Spinal cord (tissue), 10 donors: ENCODE measurements around the gene METTL2B. TPM values are rescaled to one million over a fixed set of nuclear protein-coding genes. Genes with fewer than 3 reads are reported as not detected.
"Not testable (repeated sequence)": the region's sequence is repeated elsewhere in the genome, so short reads cannot be mapped to it uniquely, and the experiment has no call there.

ENCODE experiments used
- DNase-seq, 6 donors: peaks; one replicate each; pipeline versions ENCODE4 v3.0.0 to v3.0.0-alpha.2; 2013 to 2015; ENCODE audit warnings: low spot score in 6 of 6, low read depth in 4 of 6
- H3K27ac ChIP-seq: one replicate; pipeline ENCODE4 v1.5.1; 2013; ENCODE audit warnings: low read depth, low read length, control low read depth
- H3K27me3 ChIP-seq: one replicate; pipeline ENCODE4 v1.6.1; 2013; ENCODE audit warnings: low read length; ENCODE audit not compliant: control insufficient read depth, insufficient read depth
- H3K36me3 ChIP-seq: one replicate; pipeline ENCODE4 v1.6.1; 2013; ENCODE audit warnings: low read length; ENCODE audit not compliant: control insufficient read depth, insufficient read depth
- H3K4me1 ChIP-seq: one replicate; pipeline ENCODE4 v1.6.1; 2013; ENCODE audit warnings: low read length; ENCODE audit not compliant: control insufficient read depth, insufficient read depth
- H3K4me3 ChIP-seq: one replicate; pipeline ENCODE4 v1.5.1; 2013; ENCODE audit warnings: low read depth, low read length, control low read depth
- H3K9me3 ChIP-seq: one replicate; pipeline ENCODE4 v1.6.1; 2013; ENCODE audit warnings: low read length; ENCODE audit not compliant: control insufficient read depth, insufficient read depth
- WGBS: methylation state at CpG from one replicate; pipeline ENCODE4 v1.1.5; 2013; ENCODE audit warnings: missing lambda C conversion rate; ENCODE audit not compliant: insufficient coverage; 5-methylcytosine and 5-hydroxymethylcytosine counted together
- long read RNA-seq, 4 donors: transcript quantifications; one replicate each; lab custom pipeline, GENCODE V29; 2026
- polyA plus RNA-seq, 2 donors: library from polyadenylated mRNA; unstranded; fragments of 120-200 nt; gene quantifications; one replicate each; pipeline ENCODE4 v1.2.1, GENCODE V29; 2013; ENCODE audit not compliant: insufficient read length in 2 of 2
- total RNA-seq, 2 donors: library from RNA; depleted of rRNA in 1 of 2; stranded (reverse); fragments of 120-200 nt in 1 of 2; fragments of >200 nt in 1 of 2; gene quantifications; one replicate each; pipeline versions ENCODE4 v1.2.3 to v1.2.4, GENCODE V29; 2013 to 2014
- donor health status: healthy.

Gene METTL2B
- total RNA-seq (10 to 100 TPM; 31.6 to 36.8 TPM), polyA plus RNA-seq (10 to 100 TPM; 31.9 to 39.3 TPM)
- long read RNA-seq, donor 1, partial matches to known transcripts, result 0 of 4 reads
- long read RNA-seq, donor 1, other reads (novel, unspliced or antisense), result 0 of 4 reads
- long read RNA-seq, donor 2, partial matches to known transcripts, result 0 of 3 reads
- long read RNA-seq, donor 2, other reads (novel, unspliced or antisense), result 0 of 3 reads
- long read RNA-seq, donor 3, partial matches to known transcripts, result 0 of 1 reads
- long read RNA-seq, donor 3, other reads (novel, unspliced or antisense), result 0 of 1 reads
- long read RNA-seq, donor 4, partial matches to known transcripts, result 0 of 5 reads
- long read RNA-seq, donor 4, other reads (novel, unspliced or antisense), result 0 of 5 reads

DNA sequence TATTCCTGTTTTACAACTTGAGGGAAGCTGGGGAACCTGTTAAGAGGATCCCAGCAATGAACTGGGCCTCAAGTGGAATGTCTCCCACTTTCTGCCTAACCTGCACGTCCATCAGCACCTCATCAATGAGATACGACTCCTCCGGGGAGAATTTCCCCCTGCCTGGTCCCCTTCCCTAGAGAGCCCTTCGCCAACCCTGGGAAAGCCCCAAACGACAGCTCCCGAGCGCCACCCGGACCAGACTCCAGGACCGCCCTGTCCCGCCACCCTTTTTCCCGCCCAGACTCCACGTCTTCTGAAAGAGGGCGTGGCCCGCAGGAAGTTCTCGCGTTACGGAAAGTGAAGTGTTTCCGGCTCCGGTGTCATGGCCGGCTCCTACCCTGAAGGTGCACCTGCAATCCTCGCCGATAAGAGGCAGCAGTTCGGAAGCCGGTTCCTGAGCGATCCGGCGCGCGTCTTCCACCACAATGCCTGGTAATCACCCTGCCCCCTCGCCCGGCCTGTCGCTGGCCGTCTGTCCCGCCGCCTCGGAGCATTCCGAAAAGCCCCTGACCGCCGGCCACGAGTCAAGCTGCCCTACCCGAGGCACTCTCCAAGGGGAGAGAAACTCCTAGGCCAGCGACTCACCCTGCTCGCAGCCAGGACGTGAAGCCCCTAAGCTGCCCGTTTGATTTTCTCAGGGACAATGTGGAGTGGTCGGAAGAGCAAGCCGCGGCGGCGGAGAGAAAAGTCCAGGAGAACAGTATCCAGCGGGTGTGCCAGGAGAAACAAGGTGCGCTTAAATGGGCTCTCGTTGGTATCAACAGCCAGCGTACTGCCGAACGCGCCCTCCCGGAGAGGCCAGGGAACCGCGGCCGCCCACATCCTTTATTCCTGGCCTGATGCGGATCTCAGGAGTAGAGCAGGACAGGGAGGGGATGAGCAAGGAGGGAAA, at the start of gene METTL2B:
Gene METTL2B, plus strand, starts transcription at position 347 of the 934 bp plus-strand sequence. Its CDS starts 18 bp downstream, at position 365.
- Histone ChIP-seq H3K27ac (peak within 1 kb of the TSS; percentile 86), H3K4me3 (peak within 1 kb of the TSS; percentile 87)
- DNase-seq, result peak in 5 of 6 donors; percentile 66 to 97 (median 82)
- not testable (repeated sequence) for H3K4me1 ChIP-seq, H3K27me3 ChIP-seq, H3K36me3 ChIP-seq, H3K9me3 ChIP-seq
- under 1% methylated on average over 57 of the region's 62 CpGs for WGBS

GRCh38 chr7:128427289-128427891, 49.2 kb upstream of the METTL2B start:
- DNase-seq, result peak in 4 of 6 donors; percentile 54 to 91 (median 71)
- H3K9me3 ChIP-seq, result no peaks in the 10 kb centered on the region
- H3K27ac ChIP-seq, result no peak overlapping the region
- H3K27me3 ChIP-seq, result no peaks in the 10 kb centered on the region
- H3K4me3 ChIP-seq, result no peak overlapping the region
- H3K4me1 ChIP-seq, result peaks cover 2% of the 10 kb centered on the region
- no peaks in the 10 kb centered on the region for H3K36me3 ChIP-seq
- 60% methylated on average over 1 of the region's 7 CpGs for WGBS

- Histone ChIP-seq H3K36me3 (no peaks in the 10 kb centered on the region), H3K9me3 (no peaks in the 10 kb centered on the region), H3K27ac (no peak overlapping the region), H3K27me3 (no peaks in the 10 kb centered on the region), H3K4me3 (no peak overlapping the region), H3K4me1 (no peaks in the 10 kb centered on the region)
- 71% methylated on average over 3 of the region's 3 CpGs for WGBS
- no peak for DNase-seq
Observed at GRCh38 chr7:128430207-128430606, 46.3 kb upstream of the METTL2B start.

GRCh38 chr7:128431221-128431620, 45.3 kb upstream of the METTL2B start:
- no peaks in the 10 kb centered on the region for H3K27me3 ChIP-seq
- DNase-seq, result no peak
- H3K4me3 ChIP-seq, result no peak overlapping the region
- 49% methylated on average over 4 of the region's 6 CpGs for WGBS
- H3K36me3 ChIP-seq, result no peaks in the 10 kb centered on the region
- H3K27ac ChIP-seq, result no peak overlapping the region
- H3K9me3 ChIP-seq, result no peaks in the 10 kb centered on the region
- no peaks in the 10 kb centered on the region for H3K4me1 ChIP-seq

- no peak for DNase-seq
- Histone ChIP-seq H3K9me3 (no peaks in the 10 kb centered on the region), H3K27ac (no peak overlapping the region), H3K4me1 (no peaks in the 10 kb centered on the region), H3K27me3 (no peaks in the 10 kb centered on the region), H3K36me3 (no peaks in the 10 kb centered on the region), H3K4me3 (no peak overlapping the region)
- no CpG with 5 or more reads among the region's 2 CpGs for WGBS
Observed at GRCh38 chr7:128431754-128432153, 44.8 kb upstream of the METTL2B start.

DNA sequence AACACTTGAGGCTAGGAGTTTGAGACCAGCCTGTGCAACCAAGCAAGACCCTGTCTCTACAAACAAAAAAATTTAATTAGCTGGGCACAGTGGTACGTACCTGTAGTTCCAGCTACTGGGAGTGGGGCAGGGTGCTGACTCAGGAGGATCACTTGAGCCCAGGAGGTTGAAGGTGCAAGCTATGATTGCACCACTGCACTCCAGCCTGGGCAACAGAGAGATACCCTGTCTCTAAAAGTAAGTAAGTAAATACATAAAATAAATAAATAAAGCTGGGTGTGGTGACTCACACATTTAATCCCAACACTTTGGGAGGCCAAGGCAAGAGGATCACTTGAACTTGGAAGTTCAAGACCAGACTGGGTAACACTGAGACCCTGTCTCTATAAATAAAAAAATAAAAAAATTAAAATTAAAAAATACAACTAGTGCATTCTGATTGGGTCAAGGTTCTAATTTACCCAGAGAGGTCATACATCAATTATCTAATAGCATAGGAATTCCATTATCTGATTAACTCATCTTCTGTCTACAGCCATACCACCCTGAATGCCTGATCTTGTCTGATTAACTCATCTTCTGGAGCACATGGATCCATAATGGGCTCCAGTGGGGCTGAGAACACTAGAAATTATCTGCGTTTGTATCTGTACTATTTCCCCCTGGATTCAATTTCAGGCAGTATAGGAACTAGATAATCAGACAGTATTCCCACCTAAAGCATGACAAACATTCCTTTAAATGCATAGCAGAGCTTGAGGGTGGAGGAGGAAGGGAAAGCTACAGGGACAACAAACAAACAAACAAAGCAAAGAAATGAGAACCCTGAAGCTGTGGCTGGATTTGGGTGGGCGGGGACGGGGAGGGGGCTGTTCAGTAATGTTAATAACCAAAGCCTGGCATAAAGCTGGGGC, 41.9 kb upstream of the METTL2B start:
- Histone ChIP-seq H3K9me3 (no peaks in the 10 kb centered on the region), H3K4me1 (no peaks in the 10 kb centered on the region), H3K36me3 (no peaks in the 10 kb centered on the region), H3K27me3 (no peaks in the 10 kb centered on the region), H3K27ac (no peak overlapping the region), H3K4me3 (no peak overlapping the region)
- DNase-seq, result no peak
- 55% methylated on average over 2 of the region's 4 CpGs for WGBS

GRCh38 chr7:128435327-128435686, 41.2 kb upstream of the METTL2B start:
- no peaks in the 10 kb centered on the region for H3K9me3 ChIP-seq
- H3K4me1 ChIP-seq, result no peaks in the 10 kb centered on the region
- WGBS, result 14% methylated on average over 1 of the region's 3 CpGs
- no peak overlapping the region for H3K4me3 ChIP-seq
- no peaks in the 10 kb centered on the region for H3K36me3 ChIP-seq
- DNase-seq, result peak in 1 of 6 donors; percentile 42
- H3K27me3 ChIP-seq, result no peaks in the 10 kb centered on the region
- no peak overlapping the region for H3K27ac ChIP-seq

- no peak overlapping the region for H3K27ac ChIP-seq
- no peak for DNase-seq
- H3K4me3 ChIP-seq, result no peak overlapping the region
- H3K9me3 ChIP-seq, result no peaks in the 10 kb centered on the region
- no peaks in the 10 kb centered on the region for H3K36me3 ChIP-seq
- 89% methylated on average over 3 of the region's 8 CpGs for WGBS
- H3K27me3 ChIP-seq, result no peaks in the 10 kb centered on the region
- H3K4me1 ChIP-seq, result no peaks in the 10 kb centered on the region
Observed at GRCh38 chr7:128437426-128438332, 38.9 kb upstream of the METTL2B start.
